K562 (cell line): ENCODE results near the gene KCTD7. TPM values are rescaled to one million over a fixed set of nuclear protein-coding genes. Genes with fewer than 3 reads are reported as not detected.

ENCODE experiments used
- CREB3L1 ChIP-seq: fragments of 450-650 bp; IDR thresholded peaks from 2 replicates; pipeline ENCODE4 v1.6.1; 2014; ENCODE audit warnings: low read depth, mild to moderate bottlenecking, moderate library complexity, borderline replicate concordance
- EHMT2 ChIP-seq: fragments of 450-650 bp; IDR thresholded peaks from 2 replicates; pipeline ENCODE4 v1.6.1; 2018; ENCODE audit warnings: antibody characterized with exemption
- HLTF ChIP-seq: fragments of 450-650 bp; IDR thresholded peaks from 2 replicates; pipeline ENCODE4 v1.6.1; 2016
- IFI16 ChIP-seq: fragments of 250-450 bp; sonication (Bioruptor Pico); IDR thresholded peaks from 2 replicates; pipeline ENCODE4 v2.1.2; 2022; ENCODE audit warnings: mild to moderate bottlenecking, inconsistent platforms
- MIER1 ChIP-seq: fragments of 450-650 bp; IDR thresholded peaks from 2 replicates; pipeline ENCODE4 v1.6.1; 2016; ENCODE audit warnings: antibody characterized with exemption, mild to moderate bottlenecking, low read depth
- RBBP5 ChIP-seq: fragments of 200-600 bp; sonication (generic); IDR thresholded peaks from 2 replicates; pipeline ENCODE4 v1.6.1; 2012; ENCODE audit warnings: borderline replicate concordance, mild to moderate bottlenecking, low read length, control low read depth, inconsistent platforms; ENCODE audit not compliant: insufficient read depth, poor library complexity, severe bottlenecking
- RBM25 ChIP-seq: fragments of 200-400 bp; formaldehyde crosslinking; IDR thresholded peaks from 2 replicates; pipeline ENCODE4 v1.6.1; 2018; ENCODE audit warnings: low read length, low read depth, moderate library complexity; ENCODE audit not compliant: severe bottlenecking
- SRF ChIP-seq, 2 experiments: fragments of 250-450, 450-650 bp in 1 of 2; sonication (Bioruptor Pico) in 1 of 2; sonication (generic) in 1 of 2; formaldehyde crosslinking; IDR thresholded peaks; 2 replicates each; pipeline versions ENCODE4 v1.5.0 to v1.5.1; 2020 to 2022; ENCODE audit warnings: mild to moderate bottlenecking in 1 of 2, missing genetic modification reagents in 1 of 2
- TRIM24 ChIP-seq, 2 experiments: fragments of 450-650 bp; IDR thresholded peaks; 2 replicates each; pipeline ENCODE4 v1.6.1; 2016
- ZNF280A ChIP-seq: fragments of 450-650 bp; IDR thresholded peaks from 2 replicates; pipeline ENCODE4 v1.6.1; 2018; ENCODE audit warnings: mild to moderate bottlenecking, low read depth; ENCODE audit not compliant: partially characterized antibody
- ZNF609 ChIP-seq: sonication (generic); formaldehyde crosslinking; IDR thresholded peaks from 2 replicates; pipeline ENCODE4 v1.8.1; 2023; ENCODE audit warnings: missing genetic modification reagents, mild to moderate bottlenecking, borderline replicate concordance
- polyA plus RNA-seq, 8 experiments: library from polyadenylated mRNA; depleted of rRNA in 4 of 8; stranded (reverse) in 5 of 8; unstranded in 3 of 8; fragments of >200 nt; fragmentation: Nextera tagmentation in 2 of 8; fragmentation: Illumina TruSeq in 1 of 8; extraction: Ambion mirVana in 2 of 8; extraction: Trizol in 1 of 8; gene quantifications; 2 replicates each; pipeline versions ENCODE4 v1.2.1 to v1.2.3, GENCODE V29; 2011 to 2014; ENCODE audit warnings: inconsistent platforms in 1 of 8, missing spikeins in 1 of 8
- total RNA-seq, 7 experiments: library from RNA; depleted of rRNA in 6 of 7; stranded (reverse); fragments of >200 nt in 6 of 7; fragmentation: Illumina TruSeq in 2 of 7; extraction: Trizol in 2 of 7; gene quantifications; 2 replicates each; pipeline versions ENCODE4 v1.2.1 to v1.2.3, GENCODE V29; 2011 to 2021; ENCODE audit warnings: low replicate concordance in 1 of 7

Gene KCTD7
- total and polyA plus RNA-seq, 9 of the 15 experiments (the other 6 are each of a cell fraction or from before 2014, with no cell fraction given), result 1.5 to 26.0 (median 9.0) TPM

GRCh38 chr7:66681491-66682349 lies 53.0 kb downstream of the KCTD7 start (continued):
- TF ChIP-seq ZNF609 (CRISPR knock-in tag) (0 out of 2 replicates have a peak, but pooled peaks have one; percentile 25), RBBP5 (peak; percentile 69), IFI16 (no peak), HLTF (peak; percentile 86; the same call in 1 of the 2 replicates), CREB3L1 (peak; percentile 75; the same call in 1 of the 2 replicates), MIER1 (no peak), SRF (CRISPR knock-in tag; IDR thresholded peaks at IDR 0.05) (no peak), TRIM24 (IDR thresholded peaks at IDR 0.05) (no peak), EHMT2 (0 out of 2 replicates have a peak, but pooled peaks have one; percentile 23), RBM25 (no peak), ZNF280A (no peak)
